ENCODE measurements around the gene MED29.

MED29 gene

GRCh38 chr19:39433480-39434079, 42.4 kb downstream of the MED29 start:
- DNase-seq (ENCODE audit: low read depth), result no peak
- peak overlapping the region; percentile 10 for H3K4me3 ChIP-seq (ENCODE audit: low read depth, low read length)
- TF ChIP-seq CTCF (conservative IDR thresholded peaks at IDR 0.05; ENCODE audit: low read depth, low read length), result no peak

GRCh38 chr19:39434123-39435076, 43.2 kb downstream of the MED29 start:
- DNase-seq (ENCODE audit: low read depth), result no peak
- peak overlapping the region; percentile 99 for H3K4me3 ChIP-seq (ENCODE audit: low read depth, low read length)
- no peak for TF ChIP-seq CTCF (conservative IDR thresholded peaks at IDR 0.05; ENCODE audit: low read depth, low read length)

- H3K4me3 ChIP-seq (ENCODE audit: low read depth, low read length), result peak within 1 kb of the TSS; percentile 99
- peak; percentile 98 for DNase-seq (ENCODE audit: low read depth)
Measured at GRCh38 chr19:39435499-39436349, 44.5 kb downstream of the MED29 start, which contains the start of gene RPS16. RPS16 (minus strand) TSS chr19:39435949; CDS start chr19:39435895, 54 bp downstream.

GRCh38 chr19:39436350-39436716, 45.2 kb downstream of the MED29 start:
- H3K4me3 ChIP-seq (ENCODE audit: low read depth, low read length), result peak overlapping the region; percentile 56
- TF ChIP-seq CTCF (conservative IDR thresholded peaks at IDR 0.05; ENCODE audit: low read depth, low read length), result no peak
- DNase-seq (ENCODE audit: low read depth), result no peak

More at GRCh38 chr19:39435499-39436349, 44.5 kb downstream of the MED29 start, which contains the start of gene RPS16:
- no peak for TF ChIP-seq CTCF (conservative IDR thresholded peaks at IDR 0.05; ENCODE audit: low read depth, low read length)

- no peak for TF ChIP-seq CTCF (conservative IDR thresholded peaks at IDR 0.05; ENCODE audit: low read depth, low read length)
- no peak overlapping the region for H3K4me3 ChIP-seq (ENCODE audit: low read depth, low read length)
- DNase-seq (ENCODE audit: low read depth), result peak; percentile 50
Measured at GRCh38 chr19:39438270-39438934, 47.2 kb downstream of the MED29 start.

GRCh38 chr19:39444598-39445195, 53.5 kb downstream of the MED29 start:
- DNase-seq (ENCODE audit: low read depth), result peak; percentile 41
- peak overlapping the region; percentile 99 for H3K4me3 ChIP-seq (ENCODE audit: low read depth, low read length)
- TF ChIP-seq CTCF (conservative IDR thresholded peaks at IDR 0.05; ENCODE audit: low read depth, low read length), result no peak

Measured in choroid plexus epithelial cell (primary cell).